Activated CD4-positive, alpha-beta T cell treated with anti-CD3 and anti-CD28 coated beads for 4 hours (primary cell): ENCODE data around the gene JAK1.

Experiments
- DNase-seq, 2 donors: peaks; one replicate each; pipeline ENCODE4 v3.0.0-alpha.2; 2020

The JAK1 gene

GRCh38 chr1:64917907-64918306, 48.4 kb downstream of the JAK1 start:
- DNase-seq, result no peak

- DNase-seq, result no peak
Measured at GRCh38 chr1:64917328-64917861, 49.0 kb downstream of the JAK1 start.

- no peak for DNase-seq
Measured at GRCh38 chr1:64915381-64916274, 50.7 kb downstream of the JAK1 start.

GRCh38 chr1:64913361-64914015, 52.9 kb downstream of the JAK1 start:
- DNase-seq, result no peak

- DNase-seq, result peak; percentile 16 to 30
Measured at GRCh38 chr1:64912191-64912590, 54.2 kb downstream of the JAK1 start.

- DNase-seq, result no peak
Measured at GRCh38 chr1:64911326-64911725, 55.0 kb downstream of the JAK1 start.

GRCh38 chr1:64909031-64909430, 57.3 kb downstream of the JAK1 start:
- no peak for DNase-seq

- no peak for DNase-seq
Measured at GRCh38 chr1:64908575-64908974, 57.8 kb downstream of the JAK1 start.

GRCh38 chr1:64906447-64906846, 59.9 kb downstream of the JAK1 start:
- no peak for DNase-seq

- no peak for DNase-seq
Measured at GRCh38 chr1:64903593-64903992, 62.8 kb downstream of the JAK1 start.

GRCh38 chr1:64901663-64902062, 64.7 kb downstream of the JAK1 start:
- no peak for DNase-seq

- no peak for DNase-seq
Measured at GRCh38 chr1:64900916-64901315, 65.4 kb downstream of the JAK1 start.

GRCh38 chr1:64898107-64898861, 68.1 kb downstream of the JAK1 start:
- DNase-seq, result peak; percentile 48 to 54

- no peak for DNase-seq
Measured at GRCh38 chr1:64896551-64896950, 69.8 kb downstream of the JAK1 start.

GRCh38 chr1:64895500-64895899, 70.8 kb downstream of the JAK1 start:
- DNase-seq, result no peak

- no peak for DNase-seq
Measured at GRCh38 chr1:64894438-64895196, 71.7 kb downstream of the JAK1 start.

GRCh38 chr1:64893921-64894320, 72.4 kb downstream of the JAK1 start:
- DNase-seq, result no peak

GRCh38 chr1:64892576-64893573, 73.5 kb downstream of the JAK1 start:
- no peak for DNase-seq

- DNase-seq, result no peak
Measured at GRCh38 chr1:64891448-64891825, 74.9 kb downstream of the JAK1 start.

GRCh38 chr1:64890699-64891447, 75.5 kb downstream of the JAK1 start:
- DNase-seq, result no peak
